ENCODE measurements around the gene GLIS2.

Gene GLIS2

DNA sequence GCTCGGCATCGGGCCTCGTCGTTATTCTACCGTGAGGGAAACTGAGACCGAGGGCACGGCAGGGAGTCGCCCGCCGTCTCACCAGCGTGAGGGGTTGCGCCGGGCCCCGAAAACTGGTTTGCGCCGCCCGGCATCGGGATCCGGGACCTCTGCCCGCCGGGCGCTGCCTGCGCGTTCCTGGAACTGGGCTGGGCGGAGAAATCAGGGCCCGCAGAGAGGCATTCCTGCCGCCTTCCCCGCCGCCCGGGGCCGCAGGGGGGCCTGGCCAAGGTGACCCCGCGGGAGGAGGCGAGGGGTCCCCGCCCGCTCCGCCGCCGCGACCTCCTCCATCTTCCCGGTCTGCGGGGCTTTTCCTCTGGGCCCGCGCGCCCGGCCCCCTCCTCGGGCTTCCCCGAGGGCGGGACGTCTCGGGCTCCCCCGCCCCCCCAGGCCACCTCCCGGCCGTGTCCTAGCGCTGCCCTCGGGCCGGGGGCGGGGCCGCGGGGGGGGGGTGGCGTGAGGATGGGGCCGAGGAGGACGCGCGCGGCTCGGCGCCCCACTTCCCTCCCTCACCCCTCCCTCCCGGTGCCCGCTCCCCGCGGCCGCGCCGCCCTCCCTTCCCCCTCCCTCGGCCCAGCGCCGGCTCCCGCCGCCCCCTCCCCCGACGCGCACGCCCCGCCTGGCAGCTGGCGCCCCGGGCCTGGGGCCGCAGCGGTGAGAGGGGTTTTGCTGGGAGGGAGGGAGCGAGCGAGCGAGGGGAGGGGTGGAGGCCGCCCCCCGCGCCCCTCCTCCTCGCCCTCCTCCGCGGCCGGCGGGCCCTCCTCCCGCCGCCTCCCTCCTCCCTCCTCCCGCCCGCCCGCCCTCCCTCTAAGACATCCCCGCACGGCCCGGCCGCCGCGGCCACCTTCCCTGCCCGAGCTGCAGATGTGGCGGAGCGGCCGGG, at the start of gene GLIS2:
TSS of gene GLIS2 (plus strand) at position 882 of the 922 bp plus-strand sequence. CDS start 16,214 bp downstream, outside the sequence.
- no peak for DNase-seq

- DNase-seq, result no peak
Observed at GRCh38 chr16:4266372-4266771, 49.5 kb upstream of the GLIS2 start.

- DNase-seq, result no peak
Observed at GRCh38 chr16:4270091-4270490, 45.8 kb upstream of the GLIS2 start.

- no peak for DNase-seq
Observed at GRCh38 chr16:4270595-4270994, 45.3 kb upstream of the GLIS2 start.

DNA sequence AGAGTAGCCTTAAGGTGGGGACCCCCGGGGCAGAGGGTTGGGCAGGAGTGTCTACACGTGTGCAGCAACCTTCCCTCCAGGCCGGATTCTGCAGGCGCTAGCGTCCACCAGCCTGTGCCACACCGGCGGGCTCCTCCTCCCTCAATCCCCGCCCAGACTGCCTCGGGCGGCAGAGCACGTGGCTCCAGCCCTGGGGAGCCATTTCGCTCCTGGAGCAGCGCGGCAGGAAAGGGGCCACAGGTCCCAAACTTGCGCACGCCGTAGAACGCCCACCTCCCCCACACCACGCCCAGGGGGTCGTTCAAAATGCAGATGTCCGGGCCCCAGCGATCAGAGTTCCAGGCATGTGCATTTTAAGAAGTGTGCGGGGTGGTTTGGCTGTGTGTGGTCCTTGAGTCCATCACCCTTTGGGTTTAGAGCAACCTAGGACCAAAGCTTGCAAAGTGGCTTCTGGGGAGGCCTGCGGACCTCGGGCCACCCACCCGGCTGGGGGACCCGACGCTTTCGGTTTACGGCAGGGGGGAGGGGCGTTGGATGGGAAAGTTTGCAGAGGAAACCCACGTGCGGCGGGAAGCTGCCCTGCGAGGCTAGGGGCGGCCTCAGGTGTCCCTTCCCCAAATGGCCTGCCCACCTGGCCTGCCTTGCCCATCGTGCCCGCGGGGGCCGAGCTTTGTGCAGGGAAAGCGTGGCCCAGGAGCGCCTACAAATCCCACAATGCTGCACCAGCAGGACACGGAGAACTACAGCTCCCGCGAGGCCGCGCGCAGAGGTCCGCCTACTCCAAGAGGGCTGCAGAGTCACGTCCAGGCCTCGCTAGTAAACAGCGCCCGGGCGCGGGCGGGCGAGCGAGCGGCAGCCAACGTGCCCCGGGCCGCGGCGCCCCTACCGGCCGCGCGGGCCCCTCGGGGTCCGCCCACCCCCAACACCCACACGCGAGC, 44.4 kb upstream of the GLIS2 start:
- DNase-seq, result peak; percentile 84 to 90

GRCh38 chr16:4272114-4272956, 43.5 kb upstream of the GLIS2 start:
- peak; percentile 29 to 50 for DNase-seq

- DNase-seq, result peak; percentile 39 to 50
Observed at GRCh38 chr16:4273858-4274311, 42.0 kb upstream of the GLIS2 start.

- DNase-seq, result no peak
Observed at GRCh38 chr16:4275861-4276260, 40.0 kb upstream of the GLIS2 start.

DNA sequence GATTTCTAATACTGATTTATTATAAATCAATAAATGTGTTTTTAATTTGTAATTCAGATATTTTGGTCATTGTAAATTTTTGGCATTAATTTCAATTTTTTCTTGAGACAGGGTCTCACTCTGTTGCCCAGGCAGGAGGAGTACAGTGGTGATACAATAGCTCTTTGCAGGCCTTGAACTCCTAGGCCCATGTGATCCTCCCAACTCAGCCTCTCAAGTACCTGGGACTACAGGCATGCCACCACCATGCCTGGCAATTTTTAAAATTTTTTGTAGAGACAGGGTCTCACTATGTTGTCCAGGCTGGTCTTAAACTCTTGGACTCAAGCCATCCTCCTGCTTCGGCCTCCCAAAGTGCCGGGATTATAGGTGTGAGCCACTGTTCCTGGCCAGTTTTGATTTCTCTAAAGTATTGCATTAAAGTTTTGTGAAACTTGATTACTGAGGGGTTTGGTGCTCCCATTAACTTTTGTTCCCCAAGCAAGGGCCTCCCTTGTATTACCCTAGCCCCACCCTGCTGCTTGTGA, 37.8 kb upstream of the GLIS2 start:
- DNase-seq, result no peak

DNA sequence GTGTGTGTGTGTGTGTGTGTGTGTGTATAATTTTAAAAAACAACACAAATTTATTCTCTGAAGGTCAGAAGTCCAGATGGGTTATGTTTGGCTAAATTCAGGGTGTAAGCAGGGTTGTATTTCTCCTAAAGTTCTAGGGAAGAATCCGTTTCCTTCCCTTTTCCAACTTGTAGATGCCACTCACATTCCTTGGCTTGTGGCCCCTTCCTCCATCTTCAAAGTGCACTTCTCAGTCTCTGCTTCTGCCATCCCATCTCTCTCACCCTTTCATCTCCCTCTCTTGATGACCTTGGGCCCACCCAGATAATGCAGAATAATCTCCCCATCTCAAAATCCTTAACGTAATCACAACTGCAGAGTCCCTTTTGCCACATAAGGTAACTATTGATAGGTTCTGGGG, 35.2 kb upstream of the GLIS2 start:
- no peak for DNase-seq

DNA sequence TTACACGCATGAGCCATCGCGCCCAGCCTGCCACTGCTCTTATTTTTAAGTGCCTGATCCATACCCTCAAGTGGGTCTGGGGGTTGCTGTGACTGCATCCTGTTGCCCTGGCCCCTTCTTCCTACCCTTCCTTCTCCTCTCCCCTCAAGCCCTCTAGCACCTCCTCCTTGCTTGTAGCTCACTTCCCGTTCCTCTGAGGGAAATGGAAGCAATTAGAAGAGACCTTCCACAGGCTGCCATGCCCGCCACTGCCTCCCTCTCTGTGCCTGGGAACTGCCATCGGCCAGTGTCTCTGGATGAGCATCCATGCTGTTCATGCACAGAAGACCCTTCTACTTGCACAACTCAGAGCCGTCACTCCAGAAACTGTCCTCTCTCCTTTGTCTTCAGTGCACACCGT, 32.4 kb upstream of the GLIS2 start:
- DNase-seq, result no peak

DNA sequence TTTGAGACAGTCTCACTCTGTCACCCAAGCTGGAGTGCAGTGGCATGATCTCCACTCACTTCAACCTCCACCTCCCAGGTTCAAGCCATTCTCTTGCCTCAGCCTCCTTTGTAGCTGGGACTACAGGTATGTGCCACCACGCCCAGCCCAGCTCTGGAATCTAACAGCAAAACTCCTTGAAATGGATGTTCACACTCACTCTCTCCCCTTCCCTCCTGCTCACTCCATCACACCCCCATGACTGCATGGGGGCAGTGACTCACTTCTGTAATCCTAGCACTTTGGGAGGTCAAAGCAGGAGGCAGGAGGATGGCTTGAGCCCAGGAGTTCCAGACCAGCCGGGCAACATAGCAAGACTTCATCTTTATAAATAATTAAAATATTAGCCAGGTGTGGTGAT, 31.9 kb upstream of the GLIS2 start:
- no peak for DNase-seq

DNA sequence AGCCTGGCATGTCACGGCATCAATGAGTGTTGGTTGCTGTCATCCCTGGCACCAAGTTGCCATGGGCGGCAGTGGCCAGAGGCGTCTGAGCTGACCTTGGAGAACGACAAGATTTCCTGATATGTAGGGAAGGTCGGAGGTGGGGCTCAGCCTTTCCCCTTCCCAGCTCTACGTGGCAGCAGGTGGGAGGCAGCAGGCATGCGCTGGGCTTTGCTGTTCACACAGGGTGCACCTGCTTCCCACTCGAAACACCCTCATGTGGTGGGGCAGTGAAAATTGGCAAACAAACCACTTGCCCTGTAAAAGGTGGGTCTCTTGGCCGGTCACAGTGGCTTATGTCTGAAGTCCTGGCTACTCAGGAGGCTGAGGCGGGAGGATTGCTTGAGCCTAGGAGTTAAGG, 30.7 kb upstream of the GLIS2 start:
- no peak for DNase-seq

GRCh38 chr16:4288148-4288921, 27.5 kb upstream of the GLIS2 start:
- peak; percentile 41 to 52 for DNase-seq

GRCh38 chr16:4290236-4290830, 25.5 kb upstream of the GLIS2 start:
- peak in 1 of 2 experiments; percentile 6 for DNase-seq

DNA sequence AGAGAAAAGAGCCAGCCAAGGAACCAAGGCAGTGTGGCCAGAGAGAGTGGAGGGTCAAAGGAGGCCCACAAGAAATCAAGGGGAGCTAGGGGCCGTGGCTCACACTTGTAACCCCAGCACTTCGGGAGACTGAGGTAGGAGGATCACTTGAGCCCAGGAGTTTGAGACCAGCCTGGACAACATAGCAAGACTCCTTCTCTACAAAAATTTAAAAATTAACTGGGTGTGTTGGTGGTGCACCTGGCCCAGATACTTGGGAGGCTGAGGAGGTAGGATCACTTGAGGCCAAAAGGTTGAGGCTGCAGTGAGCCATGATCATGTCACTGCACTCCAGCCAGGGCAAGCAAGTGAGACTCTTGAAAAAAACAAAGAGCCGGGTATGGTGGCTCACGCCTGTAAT, 24.2 kb upstream of the GLIS2 start:
- no peak for DNase-seq

- DNase-seq, result no peak
Observed at GRCh38 chr16:4293181-4293716, 22.6 kb upstream of the GLIS2 start.

DNA sequence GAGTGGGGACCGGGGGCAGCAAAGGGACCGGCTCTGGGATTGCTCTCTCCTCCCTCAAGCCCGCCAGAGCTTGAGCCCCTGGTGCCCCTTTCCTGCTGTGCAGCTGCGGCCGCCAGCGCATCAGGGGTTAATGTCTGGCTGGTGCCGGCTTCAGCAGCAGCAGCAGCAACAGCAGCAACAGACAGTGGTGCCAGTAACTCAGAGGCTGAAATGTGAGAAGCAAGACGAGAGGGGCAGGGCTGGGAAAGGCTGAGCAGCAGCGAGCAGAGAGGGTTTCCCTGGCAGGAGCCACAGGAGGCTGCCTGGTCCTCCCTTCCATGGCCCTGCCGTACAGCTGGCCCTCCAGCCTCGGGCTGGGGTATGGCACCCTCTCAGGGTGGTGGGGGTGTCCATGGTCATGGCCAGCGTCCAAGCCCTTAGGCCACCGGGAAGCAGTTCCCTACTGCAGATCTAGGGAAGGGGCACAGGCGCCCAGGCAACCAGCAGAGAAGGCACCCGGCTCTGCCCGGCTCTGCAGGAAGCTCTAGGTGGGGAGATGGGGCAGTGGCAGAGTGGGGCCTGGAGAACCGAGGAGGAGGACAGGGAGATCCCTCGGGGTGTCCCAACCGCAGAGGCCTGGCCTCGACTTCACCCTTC, 21.9 kb upstream of the GLIS2 start:
- no peak for DNase-seq

- DNase-seq, result no peak
Observed at GRCh38 chr16:4295581-4295980, 20.3 kb upstream of the GLIS2 start.

GRCh38 chr16:4297480-4297879, 18.4 kb upstream of the GLIS2 start:
- no peak for DNase-seq
